ENCODE data around the gene OGFOD1.

OGFOD1 gene

DNA sequence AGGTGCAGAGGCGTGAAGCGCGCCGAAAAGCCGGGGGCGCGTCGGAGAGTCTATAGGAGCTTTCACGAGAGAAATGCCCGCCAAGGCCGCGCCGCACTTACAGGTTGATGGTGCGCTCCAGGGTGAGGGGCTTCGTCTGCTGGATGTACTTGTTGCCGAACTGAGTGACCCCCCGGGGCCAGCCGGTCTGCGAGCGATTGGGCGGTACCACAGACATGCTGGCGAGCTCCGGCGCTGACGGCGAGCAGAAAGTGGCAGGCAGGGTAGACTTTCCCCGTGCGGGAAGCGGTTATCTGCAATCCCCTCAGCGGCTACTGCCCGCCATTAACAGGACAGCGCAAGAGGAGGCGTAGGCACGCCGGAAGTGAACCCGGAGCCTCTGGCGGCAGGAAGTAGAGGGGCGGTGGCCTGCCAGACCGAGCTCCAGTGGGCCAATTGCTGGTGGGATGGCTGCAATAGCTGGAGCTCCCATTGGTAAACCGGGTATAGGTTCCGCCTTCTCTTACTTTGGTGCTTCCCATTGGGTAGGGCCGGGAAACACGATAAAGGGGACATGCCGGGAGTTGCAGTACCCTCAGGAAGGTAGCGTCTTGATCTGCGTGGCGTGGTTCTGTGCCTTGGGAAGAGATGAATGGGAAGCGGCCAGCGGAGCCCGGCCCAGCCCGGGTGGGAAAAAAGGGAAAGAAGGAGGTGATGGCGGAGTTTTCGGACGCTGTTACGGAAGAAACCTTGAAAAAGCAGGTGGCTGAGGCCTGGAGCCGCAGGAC, at the start of gene OGFOD1, which contains the start of gene NUDT21:
Gene OGFOD1, plus strand, starts transcription at position 569 of the 767 bp plus-strand sequence. Its CDS starts 59 bp downstream, at position 628.
Gene NUDT21, minus strand, starts transcription at position 347 of the 767 bp plus-strand sequence. Its CDS starts 130 bp downstream, at position 217.
- H3K36me3 ChIP-seq (replicated peaks): peaks cover 44% of the 10 kb centered on the region

DNA sequence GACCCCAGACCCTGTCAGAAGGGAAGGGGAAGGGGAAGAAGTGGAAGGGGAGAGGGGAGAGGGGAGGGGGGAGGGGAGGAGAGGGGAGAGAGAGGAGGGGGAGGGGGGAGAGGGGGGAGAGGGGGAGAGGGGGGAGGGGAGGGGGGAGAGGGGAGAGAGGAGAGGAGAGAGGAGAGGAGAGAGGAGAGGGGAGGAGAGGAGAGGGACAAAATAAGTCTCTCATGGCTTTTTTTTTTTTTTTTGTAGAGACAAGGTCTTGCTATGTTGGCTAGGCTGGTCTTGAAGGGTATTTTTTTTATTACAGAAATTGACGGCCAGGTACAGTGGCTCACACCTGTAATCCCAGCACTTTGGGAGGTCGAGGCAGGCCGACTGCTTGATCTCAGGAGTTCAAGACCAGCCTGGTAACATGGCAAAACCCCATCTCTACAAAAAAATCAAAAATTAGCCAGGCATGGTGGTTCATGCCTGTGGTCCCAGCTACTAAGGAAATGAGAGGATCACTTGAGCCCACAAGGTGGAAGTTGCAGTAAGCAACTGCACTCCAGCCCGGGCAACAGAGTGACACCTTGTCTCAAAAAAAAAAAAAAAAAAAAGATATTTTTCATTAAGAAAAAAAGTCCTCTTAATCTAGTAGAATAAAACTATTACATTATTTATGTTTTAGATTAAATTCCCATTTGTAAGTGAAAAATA, 45.2 kb upstream of the OGFOD1 start:
- H3K27me3 ChIP-seq (ENCODE audit: low read depth): no peaks in the 10 kb centered on the region
- DNase-seq (ENCODE audit: low spot score in 2 of 2): no peak
- H3K4me1 ChIP-seq: no peaks in the 10 kb centered on the region
- in situ Hi-C loops (cut with MboI; ENCODE audit: low sequenced_read_pairs): no loop called here
- H3K36me3 ChIP-seq (replicated peaks): peaks cover 53% of the 10 kb centered on the region
- H3K4me3 ChIP-seq: no peak overlapping the region
- H3K9me3 ChIP-seq: no peaks in the 10 kb centered on the region

More for the DNA sequence above, at the start of gene OGFOD1, which contains the start of gene NUDT21:
- peak; percentile 95 to 99 for DNase-seq (ENCODE audit: low spot score in 2 of 2)
- Histone ChIP-seq H3K27me3 (ENCODE audit: low read depth) (no peaks in the 10 kb centered on the region), H3K4me3 (peak within 1 kb of the TSS; percentile 83), H3K9me3 (no peaks in the 10 kb centered on the region), H3K4me1 (peaks cover 29% of the 10 kb centered on the region)
- in situ Hi-C loops (cut with MboI; ENCODE audit: low sequenced_read_pairs): no loop called here

DNA sequence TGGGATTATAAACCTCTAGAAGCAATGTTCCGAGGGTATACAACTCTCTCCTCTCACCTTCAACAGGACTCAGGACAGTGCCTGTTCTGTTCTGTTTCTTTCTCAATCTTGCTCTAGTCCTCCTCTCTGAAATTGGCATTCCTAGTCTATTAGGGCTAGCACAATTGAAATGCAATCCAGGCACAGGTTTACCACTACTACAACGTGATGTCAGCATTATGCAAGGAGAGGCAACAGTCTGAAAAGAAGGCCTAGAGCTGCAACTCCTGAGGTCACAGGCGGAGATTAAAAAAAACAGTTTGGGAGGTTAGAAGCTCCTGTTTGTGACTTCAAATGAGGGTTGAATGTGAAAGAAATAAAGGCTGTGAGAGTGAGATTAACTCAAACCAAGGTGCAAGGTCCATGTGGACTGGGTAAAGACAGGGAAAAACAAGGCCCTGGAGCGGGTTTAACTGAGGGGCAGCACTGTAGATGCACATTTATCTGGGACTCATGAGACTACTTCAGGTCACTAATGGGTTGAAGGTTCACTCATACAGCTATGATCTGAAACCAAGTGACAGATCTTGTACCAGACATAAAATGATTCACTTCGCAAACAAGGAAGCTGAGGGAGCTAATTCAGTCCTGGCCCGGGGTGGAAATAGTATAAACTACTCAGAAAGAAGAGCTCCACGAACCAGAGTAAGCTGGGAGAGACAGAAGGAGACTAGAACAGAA, 42.8 kb upstream of the OGFOD1 start:
- in situ Hi-C loops (cut with MboI; ENCODE audit: low sequenced_read_pairs): no loop called here
- Histone ChIP-seq H3K4me3 (no peak overlapping the region), H3K4me1 (no peaks in the 10 kb centered on the region), H3K36me3 (replicated peaks) (peaks cover 41% of the 10 kb centered on the region), H3K9me3 (no peaks in the 10 kb centered on the region), H3K27me3 (ENCODE audit: low read depth) (no peaks in the 10 kb centered on the region)
- DNase-seq (ENCODE audit: low spot score in 2 of 2): no peak

DNA sequence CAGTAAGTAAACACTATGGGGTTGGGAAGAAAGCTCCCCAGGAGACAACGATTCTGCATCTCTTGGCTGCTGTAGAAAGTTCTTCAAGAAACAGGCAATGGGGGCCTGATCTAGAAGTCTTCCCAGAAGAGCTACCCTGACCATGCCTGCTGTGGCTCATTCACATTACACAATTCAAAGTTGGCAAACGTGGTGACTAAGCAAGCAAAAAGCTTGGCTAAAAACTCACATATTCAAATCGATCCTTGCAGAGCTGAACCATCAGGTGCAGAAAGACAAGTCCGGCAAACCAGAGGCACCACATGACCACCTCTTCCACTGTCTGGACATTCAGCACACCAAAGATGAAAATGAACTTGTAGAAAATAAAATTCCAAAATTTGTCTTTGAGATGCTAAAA, 42.2 kb upstream of the OGFOD1 start:
- Histone ChIP-seq H3K4me3 (no peak overlapping the region), H3K9me3 (no peaks in the 10 kb centered on the region), H3K27me3 (ENCODE audit: low read depth) (no peaks in the 10 kb centered on the region), H3K4me1 (no peaks in the 10 kb centered on the region), H3K36me3 (replicated peaks) (peaks cover 44% of the 10 kb centered on the region)
- no peak for DNase-seq (ENCODE audit: low spot score in 2 of 2)
- in situ Hi-C loops (cut with MboI; ENCODE audit: low sequenced_read_pairs): no loop called here

DNA sequence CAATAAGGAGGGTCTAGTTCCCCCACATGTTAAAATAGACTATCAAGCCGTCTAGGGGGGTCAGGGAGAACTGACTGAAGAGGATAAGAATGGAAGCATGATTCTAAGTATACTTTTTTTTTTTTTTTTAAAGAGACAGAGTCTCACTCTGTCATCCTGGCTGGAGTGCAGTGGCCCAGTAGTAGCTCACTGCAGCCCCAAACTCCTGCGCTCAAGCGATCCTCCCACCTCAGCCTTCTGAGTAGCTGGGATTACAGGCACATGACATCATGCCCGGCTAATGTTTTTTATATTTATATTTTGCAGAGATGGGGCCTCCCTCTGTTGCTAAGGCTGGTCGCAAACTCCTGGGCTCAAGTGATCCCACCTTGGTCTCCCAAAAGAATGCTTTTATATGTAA, 40.2 kb upstream of the OGFOD1 start:
- no peaks in the 10 kb centered on the region for H3K9me3 ChIP-seq
- DNase-seq (ENCODE audit: low spot score in 2 of 2): no peak
- peaks cover 4% of the 10 kb centered on the region for H3K4me1 ChIP-seq
- peaks cover 32% of the 10 kb centered on the region for H3K36me3 ChIP-seq (replicated peaks)
- no peaks in the 10 kb centered on the region for H3K27me3 ChIP-seq (ENCODE audit: low read depth)
- in situ Hi-C loops (cut with MboI; ENCODE audit: low sequenced_read_pairs): no loop called here
- H3K4me3 ChIP-seq: no peak overlapping the region

DNA sequence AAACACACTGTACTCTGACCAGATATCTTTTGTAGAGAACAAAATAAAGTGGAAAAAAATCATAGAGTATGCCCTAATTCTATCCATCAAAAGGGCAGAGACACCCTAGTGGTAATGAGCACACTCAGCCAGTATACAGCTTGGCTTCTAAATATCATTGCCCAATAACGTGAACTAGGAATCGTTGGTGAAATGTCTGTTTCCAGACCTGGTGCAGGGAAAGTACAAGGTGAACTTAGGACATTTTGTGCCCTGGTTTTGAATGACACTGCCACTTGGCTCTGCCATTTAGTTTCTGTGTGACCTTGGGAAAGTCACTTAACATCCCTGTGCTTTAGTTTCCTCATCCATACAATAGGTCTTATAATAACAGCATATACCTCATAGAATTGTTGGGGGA, 39.7 kb upstream of the OGFOD1 start:
- H3K4me1 ChIP-seq: peaks cover 4% of the 10 kb centered on the region
- H3K4me3 ChIP-seq: no peak overlapping the region
- no peak for DNase-seq (ENCODE audit: low spot score in 2 of 2)
- no peaks in the 10 kb centered on the region for H3K27me3 ChIP-seq (ENCODE audit: low read depth)
- in situ Hi-C loops (cut with MboI; ENCODE audit: low sequenced_read_pairs): no loop called here
- no peaks in the 10 kb centered on the region for H3K9me3 ChIP-seq
- peaks cover 32% of the 10 kb centered on the region for H3K36me3 ChIP-seq (replicated peaks)

DNA sequence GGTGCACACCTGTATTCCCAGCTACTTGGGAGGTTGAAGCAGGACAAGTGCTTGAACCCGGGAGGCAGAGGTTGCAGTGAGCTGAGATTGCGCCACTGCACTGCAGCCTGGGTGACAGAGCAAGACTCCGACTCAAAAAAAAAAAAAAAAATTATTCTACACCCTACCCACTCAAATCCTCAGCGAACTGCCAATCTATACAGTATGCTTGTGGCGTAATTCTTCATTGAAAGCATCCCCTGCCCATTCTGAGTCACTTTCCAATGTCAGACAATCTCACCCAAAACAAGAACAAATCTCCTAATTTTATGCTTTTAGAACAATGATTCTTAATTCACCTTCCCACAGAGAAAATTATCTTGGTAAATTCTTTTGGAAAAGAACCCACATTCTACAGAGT, 38.0 kb upstream of the OGFOD1 start:
- no peaks in the 10 kb centered on the region for H3K9me3 ChIP-seq
- no peak for DNase-seq (ENCODE audit: low spot score in 2 of 2)
- peaks cover 7% of the 10 kb centered on the region for H3K4me1 ChIP-seq
- peaks cover 23% of the 10 kb centered on the region for H3K36me3 ChIP-seq (replicated peaks)
- H3K27me3 ChIP-seq (ENCODE audit: low read depth): no peaks in the 10 kb centered on the region
- H3K4me3 ChIP-seq: no peak overlapping the region
- in situ Hi-C loops (cut with MboI; ENCODE audit: low sequenced_read_pairs): no loop called here

DNA sequence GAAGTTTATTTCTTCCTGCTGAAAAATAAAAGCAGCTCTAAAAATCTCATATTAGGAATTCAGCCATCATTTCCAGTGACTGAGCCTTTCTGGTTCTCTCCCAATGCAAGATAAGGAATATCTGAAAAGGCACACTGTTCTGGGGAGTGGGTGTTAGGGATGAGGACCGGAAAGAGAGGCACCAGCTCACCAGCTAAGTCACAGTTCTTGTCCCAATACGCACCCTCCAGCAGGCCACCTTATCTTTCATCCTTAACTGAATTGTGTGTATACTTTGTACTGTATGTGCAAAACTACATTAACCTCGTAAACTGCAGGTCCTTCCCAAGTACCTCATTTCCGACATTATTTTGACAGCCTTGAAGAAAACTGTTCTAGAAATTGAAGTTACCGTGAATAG, 37.0 kb upstream of the OGFOD1 start:
- in situ Hi-C loops (cut with MboI; ENCODE audit: low sequenced_read_pairs): no loop called here
- H3K27me3 ChIP-seq (ENCODE audit: low read depth): no peaks in the 10 kb centered on the region
- H3K9me3 ChIP-seq: no peaks in the 10 kb centered on the region
- no peak for DNase-seq (ENCODE audit: low spot score in 2 of 2)
- peaks cover 7% of the 10 kb centered on the region for H3K4me1 ChIP-seq
- H3K4me3 ChIP-seq: no peak overlapping the region
- H3K36me3 ChIP-seq (replicated peaks): peaks cover 13% of the 10 kb centered on the region

DNA sequence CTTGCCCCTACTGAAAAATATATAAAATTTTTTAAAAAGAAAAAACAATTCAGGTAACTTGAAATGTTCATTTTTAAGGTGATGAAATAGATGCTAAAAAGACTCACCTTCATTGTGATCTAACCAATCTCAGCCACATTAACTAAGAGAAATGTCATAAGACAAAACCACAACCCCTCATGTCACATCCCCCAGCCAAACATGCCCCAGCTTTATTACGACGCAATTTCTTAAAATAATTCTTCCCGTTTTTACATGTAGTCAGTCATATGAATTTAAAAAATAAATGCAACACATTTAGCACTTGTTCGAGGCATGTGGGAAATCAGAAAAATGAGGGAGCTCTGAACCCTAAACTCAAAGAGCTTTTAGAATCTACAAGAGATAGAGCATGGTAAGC, 35.5 kb upstream of the OGFOD1 start:
- in situ Hi-C loops (cut with MboI; ENCODE audit: low sequenced_read_pairs): no loop called here

DNA sequence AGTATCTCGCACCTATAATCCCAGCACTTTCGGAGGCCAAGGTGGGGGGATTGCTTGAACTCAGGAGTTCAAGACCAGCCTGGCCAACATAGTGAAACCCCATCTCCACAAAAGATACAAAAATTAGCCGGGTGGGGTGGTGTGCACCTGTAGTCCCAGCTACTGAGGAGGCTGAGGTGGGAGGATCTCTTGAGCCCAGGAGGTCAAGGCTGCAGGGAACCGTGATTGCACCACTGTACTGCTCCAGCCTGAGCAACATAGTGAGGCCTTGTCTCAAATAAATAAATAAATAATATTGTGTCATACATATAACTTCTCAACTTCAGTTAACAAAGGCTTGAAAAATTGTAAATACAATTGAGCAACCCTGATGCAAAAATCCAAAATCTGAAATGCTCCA, 34.2 kb upstream of the OGFOD1 start:
- H3K4me3 ChIP-seq: no peak overlapping the region
- H3K36me3 ChIP-seq (replicated peaks): peaks cover 7% of the 10 kb centered on the region
- no peak for DNase-seq (ENCODE audit: low spot score in 2 of 2)
- in situ Hi-C loops (cut with MboI; ENCODE audit: low sequenced_read_pairs): no loop called here
- H3K4me1 ChIP-seq: peaks cover 23% of the 10 kb centered on the region
- no peaks in the 10 kb centered on the region for H3K9me3 ChIP-seq
- H3K27me3 ChIP-seq (ENCODE audit: low read depth): no peaks in the 10 kb centered on the region

More for the DNA sequence above, 35.5 kb upstream of the OGFOD1 start:
- no peak for DNase-seq (ENCODE audit: low spot score in 2 of 2)
- Histone ChIP-seq H3K36me3 (replicated peaks) (peaks cover 13% of the 10 kb centered on the region), H3K4me1 (peaks cover 12% of the 10 kb centered on the region), H3K9me3 (no peaks in the 10 kb centered on the region), H3K27me3 (ENCODE audit: low read depth) (no peaks in the 10 kb centered on the region), H3K4me3 (no peak overlapping the region)

DNA sequence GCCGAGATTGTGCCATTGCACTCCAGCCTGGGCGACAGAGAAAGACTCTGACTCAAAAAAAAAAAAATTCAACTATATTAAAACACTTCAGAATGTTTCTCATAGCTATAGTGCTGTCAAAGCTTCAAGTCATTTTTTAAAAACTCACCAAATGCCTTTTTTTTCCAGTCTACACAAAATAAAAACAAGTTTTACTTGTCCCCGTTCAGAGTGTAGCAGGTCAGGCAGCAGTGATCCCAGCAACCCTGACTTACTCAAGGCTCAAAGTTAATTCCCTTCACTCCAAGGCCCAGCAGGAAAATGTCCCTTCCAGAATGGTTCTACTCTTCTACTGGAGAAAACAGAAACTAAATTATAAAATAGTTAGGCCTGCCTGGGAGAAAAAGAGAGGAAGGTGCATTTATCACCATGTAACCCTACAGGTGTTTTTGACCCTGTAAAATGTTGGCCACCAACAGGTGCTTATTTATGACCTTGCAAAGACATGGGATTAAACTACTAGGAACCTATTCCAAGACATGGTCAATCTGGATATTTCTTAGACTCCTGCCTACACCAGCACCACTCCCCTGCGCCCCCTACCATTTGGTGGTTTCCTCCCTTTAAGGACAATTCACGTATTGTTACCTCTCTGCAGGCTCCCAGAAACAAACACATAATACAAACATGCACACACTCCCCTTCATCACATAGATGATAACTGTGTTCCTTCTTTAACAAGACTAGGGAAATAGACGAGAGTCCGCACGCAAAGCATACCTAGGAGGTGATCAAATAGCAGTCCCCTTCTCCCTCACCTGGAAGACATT, 31.4 kb upstream of the OGFOD1 start:
- no peaks in the 10 kb centered on the region for H3K27me3 ChIP-seq (ENCODE audit: low read depth)
- no peak for DNase-seq (ENCODE audit: low spot score in 2 of 2)
- H3K4me1 ChIP-seq: peaks cover 37% of the 10 kb centered on the region
- H3K4me3 ChIP-seq: no peak overlapping the region
- in situ Hi-C loops (cut with MboI; ENCODE audit: low sequenced_read_pairs): no loop called here
- H3K36me3 ChIP-seq (replicated peaks): no peaks in the 10 kb centered on the region; the same call in 1 of the 2 replicates
- no peaks in the 10 kb centered on the region for H3K9me3 ChIP-seq

DNA sequence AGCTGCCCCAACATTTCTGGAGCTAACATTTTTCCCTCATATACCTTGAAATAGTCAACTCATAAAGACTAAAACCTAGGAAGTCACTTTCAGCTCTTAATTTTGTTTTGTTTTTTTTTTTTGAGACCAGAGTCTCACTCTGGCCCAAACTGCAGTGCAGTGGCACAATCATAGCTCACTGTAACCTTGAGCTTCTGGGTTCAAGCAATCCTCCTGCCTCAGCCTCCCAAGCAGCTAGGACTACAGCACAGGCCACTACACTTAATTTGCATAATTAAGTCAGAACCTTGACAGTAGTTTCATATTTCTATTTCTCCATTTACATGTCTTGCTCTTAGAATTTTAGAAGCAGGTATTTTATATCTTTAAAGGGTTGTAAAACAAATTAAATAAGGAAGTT, 30.7 kb upstream of the OGFOD1 start:
- in situ Hi-C loops (cut with MboI; ENCODE audit: low sequenced_read_pairs): no loop called here
- no peak overlapping the region for H3K4me3 ChIP-seq
- H3K27me3 ChIP-seq (ENCODE audit: low read depth): no peaks in the 10 kb centered on the region
- no peaks in the 10 kb centered on the region for H3K9me3 ChIP-seq
- DNase-seq (ENCODE audit: low spot score in 2 of 2): no peak
- no peaks in the 10 kb centered on the region for H3K36me3 ChIP-seq (replicated peaks)
- H3K4me1 ChIP-seq: peaks cover 33% of the 10 kb centered on the region

DNA sequence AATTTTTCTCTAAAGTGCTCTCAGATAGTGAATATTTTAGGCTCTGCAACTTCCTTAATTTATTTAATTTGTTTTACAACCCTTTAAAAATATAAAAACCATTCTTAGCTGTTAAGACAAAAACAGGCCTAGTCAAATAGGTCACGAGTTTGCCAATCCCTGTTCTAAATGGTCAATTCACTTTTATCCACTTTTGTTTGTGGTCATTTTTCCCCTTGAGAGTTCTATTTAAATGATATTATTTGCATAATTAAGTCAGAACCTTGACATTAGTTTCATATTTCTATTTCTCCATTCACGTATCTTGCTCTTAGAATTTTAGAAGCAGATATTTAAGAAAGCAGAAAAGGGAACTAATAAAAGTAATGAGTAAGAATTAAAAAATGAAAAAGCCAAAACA, 30.0 kb upstream of the OGFOD1 start:
- no peak for DNase-seq (ENCODE audit: low spot score in 2 of 2)
- H3K27me3 ChIP-seq (ENCODE audit: low read depth): no peaks in the 10 kb centered on the region
- in situ Hi-C loops (cut with MboI; ENCODE audit: low sequenced_read_pairs): no loop called here
- H3K4me3 ChIP-seq: no peak overlapping the region
- no peaks in the 10 kb centered on the region for H3K9me3 ChIP-seq
- peaks cover 39% of the 10 kb centered on the region for H3K4me1 ChIP-seq
- no peaks in the 10 kb centered on the region for H3K36me3 ChIP-seq (replicated peaks)
